ENCODE measurements around the gene BRI3BP.
"Not testable (repeated sequence)": the region's sequence is repeated elsewhere in the genome, so short reads cannot be mapped to it uniquely, and the experiment has no call there.

The BRI3BP gene

GRCh38 chr12:125068391-125068790 lies 74.9 kb downstream of the BRI3BP start:
- DNase-seq (ENCODE audit: low read depth): no peak

GRCh38 chr12:125069616-125070015 lies 76.2 kb downstream of the BRI3BP start:
- no peak for DNase-seq (ENCODE audit: low read depth)

GRCh38 chr12:125070112-125070511 lies 76.7 kb downstream of the BRI3BP start:
- DNase-seq (ENCODE audit: low read depth): no peak

- no peak for DNase-seq (ENCODE audit: low read depth)
These were observed 77.4 kb downstream of the BRI3BP start for GRCh38 chr12:125070661-125071390.

GRCh38 chr12:125071456-125071855 lies 78.0 kb downstream of the BRI3BP start:
- no peak for DNase-seq (ENCODE audit: low read depth)

GRCh38 chr12:125072496-125072895 lies 79.1 kb downstream of the BRI3BP start:
- no peak for DNase-seq (ENCODE audit: low read depth)

GRCh38 chr12:125074294-125074693 lies 80.8 kb downstream of the BRI3BP start:
- DNase-seq (ENCODE audit: low read depth): not testable (repeated sequence)

- DNase-seq (ENCODE audit: low read depth): no peak
These were observed 82.7 kb downstream of the BRI3BP start for GRCh38 chr12:125076103-125076502.

- DNase-seq (ENCODE audit: low read depth): no peak
These were observed 85.6 kb downstream of the BRI3BP start for GRCh38 chr12:125079084-125079483.

- DNase-seq (ENCODE audit: low read depth): no peak
These were observed 86.5 kb downstream of the BRI3BP start for GRCh38 chr12:125079648-125080645.

Data from stimulated activated CD4-positive, alpha-beta T cell treated with anti-CD3 and anti-CD28 coated beads, Interleukin-2, amount 100 ng/mL, for 4 hours (primary cell).